Tongue (tissue), 2 donors: ENCODE results near the gene DOCK4. TPM values are rescaled to one million over a fixed set of nuclear protein-coding genes. Genes with fewer than 3 reads are reported as not detected.
A peak's percentile ranks its signal among the peaks of the same experiment; 100 is the strongest.

Source experiments
- DNase-seq: peaks from one replicate; pipeline ENCODE4 v3.0.0-alpha.2; 2015
- total RNA-seq: library from RNA; depleted of rRNA; stranded (reverse); fragments of >200 nt; gene quantifications from one replicate; pipeline ENCODE4 v1.2.3, GENCODE V29; 2014

Gene DOCK4
- total RNA-seq, 1 donor from 2014 or later = 34.9 TPM

- no peak for DNase-seq
Observed at GRCh38 chr7:112214883-112215282, 8.7 kb upstream of the DOCK4 start.

GRCh38 chr7:112214268-112214667 is 8.1 kb upstream of the DOCK4 start:
- no peak for DNase-seq

GRCh38 chr7:112213735-112214134 is 7.5 kb upstream of the DOCK4 start:
- DNase-seq = no peak

GRCh38 chr7:112212571-112212970 is 6.4 kb upstream of the DOCK4 start:
- DNase-seq = no peak

- no peak for DNase-seq
Observed at GRCh38 chr7:112211348-112211907, 5.2 kb upstream of the DOCK4 start.

- DNase-seq = no peak
Observed at GRCh38 chr7:112207765-112208164, 1.6 kb upstream of the DOCK4 start.

GRCh38 chr7:112206991-112207592 is 893 bp upstream of the DOCK4 start:
- DNase-seq = peak; percentile 53

GRCh38 chr7:112205343-112206237 is 609 bp downstream of the DOCK4 start:
- peak; percentile 77 for DNase-seq

GRCh38 chr7:112204499-112205342 is 1.5 kb downstream of the DOCK4 start:
- peak; percentile 32 for DNase-seq

GRCh38 chr7:112203365-112203739 is 2.8 kb downstream of the DOCK4 start:
- DNase-seq = no peak

GRCh38 chr7:112202816-112203215 is 3.4 kb downstream of the DOCK4 start:
- peak; percentile 31 for DNase-seq

GRCh38 chr7:112201839-112202238 is 4.4 kb downstream of the DOCK4 start:
- DNase-seq = no peak

GRCh38 chr7:112201411-112201810 is 4.8 kb downstream of the DOCK4 start:
- no peak for DNase-seq

- no peak for DNase-seq
Observed at GRCh38 chr7:112199672-112200071, 6.5 kb downstream of the DOCK4 start.

- no peak for DNase-seq
Observed at GRCh38 chr7:112199035-112199655, 7.1 kb downstream of the DOCK4 start.

- DNase-seq = no peak
Observed at GRCh38 chr7:112197322-112197721, 8.9 kb downstream of the DOCK4 start.

- DNase-seq = no peak
Observed at GRCh38 chr7:112195717-112196116, 10.5 kb downstream of the DOCK4 start.

GRCh38 chr7:112193915-112194502 is 12.2 kb downstream of the DOCK4 start:
- no peak for DNase-seq

GRCh38 chr7:112192236-112193154 is 13.7 kb downstream of the DOCK4 start:
- DNase-seq = no peak

- DNase-seq = no peak
Observed at GRCh38 chr7:112190120-112190519, 16.1 kb downstream of the DOCK4 start.

GRCh38 chr7:112189691-112190090 is 16.5 kb downstream of the DOCK4 start:
- no peak for DNase-seq
